ENCODE results near the gene CCDC60.

- TF ChIP-seq POLR2AphosphoS5 (IDR thresholded peaks at IDR 0.05) (no peak), POLR2A (IDR thresholded peaks at IDR 0.05) (no peak)
- TF ChIP-seq, protein P1, sequence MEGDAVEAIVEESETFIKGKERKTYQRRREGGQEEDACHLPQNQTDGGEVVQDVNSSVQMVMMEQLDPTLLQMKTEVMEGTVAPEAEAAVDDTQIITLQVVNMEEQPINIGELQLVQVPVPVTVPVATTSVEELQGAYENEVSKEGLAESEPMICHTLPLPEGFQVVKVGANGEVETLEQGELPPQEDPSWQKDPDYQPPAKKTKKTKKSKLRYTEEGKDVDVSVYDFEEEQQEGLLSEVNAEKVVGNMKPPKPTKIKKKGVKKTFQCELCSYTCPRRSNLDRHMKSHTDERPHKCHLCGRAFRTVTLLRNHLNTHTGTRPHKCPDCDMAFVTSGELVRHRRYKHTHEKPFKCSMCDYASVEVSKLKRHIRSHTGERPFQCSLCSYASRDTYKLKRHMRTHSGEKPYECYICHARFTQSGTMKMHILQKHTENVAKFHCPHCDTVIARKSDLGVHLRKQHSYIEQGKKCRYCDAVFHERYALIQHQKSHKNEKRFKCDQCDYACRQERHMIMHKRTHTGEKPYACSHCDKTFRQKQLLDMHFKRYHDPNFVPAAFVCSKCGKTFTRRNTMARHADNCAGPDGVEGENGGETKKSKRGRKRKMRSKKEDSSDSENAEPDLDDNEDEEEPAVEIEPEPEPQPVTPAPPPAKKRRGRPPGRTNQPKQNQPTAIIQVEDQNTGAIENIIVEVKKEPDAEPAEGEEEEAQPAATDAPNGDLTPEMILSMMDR (IDR thresholded peaks at IDR 0.05 in 8 of 11, conservative IDR thresholded peaks at IDR 0.05 in 3 of 11), result no peak
These were observed 254.6 kb downstream of the CCDC60 start for GRCh38 chr12:119589097-119589496.
